Measurements from ENCODE around the gene TSPEAR. TPM values are rescaled to one million over a fixed set of nuclear protein-coding genes. Genes with fewer than 3 reads are reported as not detected.

The TSPEAR gene
- total RNA-seq, 2 donors from 2014 or later = not detected

DNA sequence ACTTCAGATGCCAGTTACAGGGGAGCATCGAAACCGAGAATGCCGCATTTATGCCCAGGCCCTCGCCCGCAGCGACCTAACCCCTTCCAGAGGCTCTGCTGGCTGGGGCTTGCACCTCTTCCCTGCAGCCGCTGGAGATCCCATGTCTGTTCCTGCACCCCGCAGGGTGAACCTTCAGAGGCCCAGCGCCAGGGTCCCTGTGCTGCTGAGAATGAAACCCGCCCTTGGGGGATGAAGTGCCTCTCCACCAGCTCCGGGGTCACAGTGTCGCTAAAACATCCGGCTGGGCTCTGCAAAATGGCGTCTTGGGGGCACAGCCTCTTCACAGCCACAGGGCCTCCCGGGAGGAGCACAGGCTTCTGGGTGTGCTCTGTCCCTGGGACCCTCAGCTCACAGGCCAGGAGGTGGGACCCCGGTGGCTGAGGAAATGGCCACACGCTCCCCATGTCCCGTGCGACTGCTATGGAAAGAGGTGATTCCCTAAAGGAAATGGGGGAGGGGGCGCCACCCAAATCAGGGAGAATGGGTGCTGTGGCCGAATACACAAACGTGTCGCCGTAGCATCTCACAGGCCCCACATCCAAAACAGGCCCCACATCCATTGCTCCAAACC is 39.9 kb upstream of the TSPEAR start:
- H3K9me3 ChIP-seq (ENCODE audit: control insufficient read depth, low read length, poor library complexity, severe bottlenecking) = no peaks in the 10 kb centered on the region
- Mint-ChIP-seq H3K4me3 (no peak overlapping the region), H3K27me3 (peaks cover 19% of the 10 kb centered on the region), H3K36me3 (ENCODE audit: low read depth) (no peaks in the 10 kb centered on the region), H3K27ac (no peak overlapping the region), H3K4me1 (peaks cover 2% of the 10 kb centered on the region)
- DNase-seq (no peak), ATAC-seq (no peak)

DNA sequence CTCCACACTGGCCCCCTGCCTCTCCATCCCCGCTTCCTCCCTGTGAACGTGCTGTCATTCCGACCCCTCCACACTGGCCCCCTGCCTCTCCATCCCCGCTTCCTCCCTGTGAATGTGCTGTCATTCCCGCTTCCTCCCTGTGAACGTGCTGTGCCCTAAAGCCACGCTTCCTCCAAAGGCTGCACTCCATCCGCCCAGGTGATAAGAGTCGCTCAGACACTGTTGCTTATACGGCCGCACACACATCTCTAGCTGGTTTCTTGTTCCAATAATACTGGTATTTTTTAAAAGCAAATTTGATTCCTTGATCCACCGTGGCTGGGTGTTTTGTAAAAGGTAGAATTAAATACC is 39.3 kb upstream of the TSPEAR start:
- no peaks in the 10 kb centered on the region for H3K9me3 ChIP-seq (ENCODE audit: control insufficient read depth, low read length, poor library complexity, severe bottlenecking)
- Mint-ChIP-seq H3K4me1 (peaks cover 2% of the 10 kb centered on the region), H3K27me3 (peaks cover 19% of the 10 kb centered on the region), H3K4me3 (no peak overlapping the region), H3K27ac (no peak overlapping the region), H3K36me3 (ENCODE audit: low read depth) (no peaks in the 10 kb centered on the region)
- no peak for ATAC-seq
- DNase-seq = no peak

DNA sequence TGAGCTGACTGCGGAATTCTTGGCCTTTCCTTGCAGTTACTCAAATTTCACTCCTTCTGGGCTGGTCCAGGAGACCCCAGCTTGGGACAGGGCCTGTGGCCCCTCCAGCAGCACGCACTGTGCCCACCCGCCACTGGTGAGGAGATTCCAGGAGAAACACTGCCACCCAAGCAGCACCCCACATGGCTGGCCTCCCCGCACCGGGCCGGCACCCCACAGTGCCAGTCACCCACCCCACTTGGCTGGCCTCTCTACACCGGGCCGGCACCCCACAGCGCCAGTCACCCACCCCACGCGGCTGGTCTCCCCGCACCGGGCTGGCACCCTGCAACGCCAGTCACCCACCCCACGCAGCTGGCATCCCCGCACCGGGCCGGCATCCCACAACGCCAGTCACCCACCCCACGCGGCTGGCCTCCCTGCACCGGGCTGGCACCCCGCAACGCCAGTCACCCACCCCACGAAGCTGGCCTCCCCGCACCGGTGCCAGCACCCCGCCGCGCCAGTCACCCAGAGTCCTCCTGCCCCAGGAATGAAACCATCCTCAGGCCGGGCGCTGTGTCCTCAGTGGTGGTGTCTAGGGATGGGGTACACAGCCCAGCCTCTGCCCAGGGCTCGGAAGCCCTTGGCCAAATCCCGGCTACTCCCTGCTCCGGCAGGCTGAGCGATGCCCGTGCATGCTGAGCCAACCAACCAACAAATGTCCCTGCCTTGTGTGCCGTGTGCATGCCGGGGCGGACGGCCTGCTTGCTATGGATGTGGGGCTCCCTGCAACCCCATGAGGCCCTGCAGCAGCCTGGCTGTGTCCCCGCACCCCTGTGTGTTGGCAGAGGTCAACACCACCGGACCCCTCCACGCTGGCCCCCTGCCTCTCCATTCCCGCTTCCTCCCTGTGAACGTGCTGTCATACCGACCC is 38.6 kb upstream of the TSPEAR start:
- no peak for DNase-seq
- Mint-ChIP-seq H3K36me3 (ENCODE audit: low read depth) (no peaks in the 10 kb centered on the region), H3K4me1 (peaks cover under 1% of the 10 kb centered on the region), H3K27ac (no peak overlapping the region), H3K4me3 (no peak overlapping the region), H3K27me3 (peaks cover 19% of the 10 kb centered on the region)
- no peak for ATAC-seq
- no peaks in the 10 kb centered on the region for H3K9me3 ChIP-seq (ENCODE audit: control insufficient read depth, low read length, poor library complexity, severe bottlenecking)

DNA sequence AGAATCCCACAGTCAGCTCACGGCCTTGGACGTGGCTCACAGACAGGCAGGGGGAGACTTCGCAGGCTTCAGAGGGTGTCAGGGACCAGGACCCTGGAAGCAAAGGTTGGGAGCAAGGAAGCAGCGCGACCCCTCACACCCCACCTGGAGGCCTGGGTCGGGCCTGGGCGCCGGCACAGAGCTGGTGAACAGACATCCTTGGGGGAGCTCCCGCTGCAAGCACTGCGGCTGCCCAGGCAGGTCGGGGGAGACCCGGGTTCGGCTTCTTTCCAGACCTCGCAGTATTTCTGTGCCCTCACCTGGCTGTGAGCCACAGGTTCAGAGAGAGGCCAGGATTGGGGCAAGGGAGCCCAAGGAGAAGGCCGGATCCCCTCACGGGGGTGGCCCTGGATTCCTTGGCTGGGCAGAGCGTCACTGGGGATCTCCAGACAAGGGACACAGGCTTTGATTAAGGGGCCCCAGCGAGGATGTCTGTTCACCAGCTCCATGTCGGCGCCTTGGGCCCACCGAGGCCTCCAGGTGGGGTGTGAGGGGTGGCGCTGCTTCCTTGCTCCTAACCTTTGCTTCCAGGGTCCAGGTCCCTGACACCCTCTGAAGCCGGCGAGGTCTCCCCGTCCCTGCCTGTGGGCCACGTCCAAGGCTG is 37.9 kb upstream of the TSPEAR start:
- DNase-seq (no peak), ATAC-seq (no peak)
- no peaks in the 10 kb centered on the region for H3K9me3 ChIP-seq (ENCODE audit: control insufficient read depth, low read length, poor library complexity, severe bottlenecking)
- peaks cover 19% of the 10 kb centered on the region for H3K27me3 Mint-ChIP-seq
- H3K36me3 Mint-ChIP-seq (ENCODE audit: low read depth) = no peaks in the 10 kb centered on the region
- H3K4me1 Mint-ChIP-seq = no peaks in the 10 kb centered on the region
- H3K4me3 Mint-ChIP-seq = no peak overlapping the region
- H3K27ac Mint-ChIP-seq = no peak overlapping the region

DNA sequence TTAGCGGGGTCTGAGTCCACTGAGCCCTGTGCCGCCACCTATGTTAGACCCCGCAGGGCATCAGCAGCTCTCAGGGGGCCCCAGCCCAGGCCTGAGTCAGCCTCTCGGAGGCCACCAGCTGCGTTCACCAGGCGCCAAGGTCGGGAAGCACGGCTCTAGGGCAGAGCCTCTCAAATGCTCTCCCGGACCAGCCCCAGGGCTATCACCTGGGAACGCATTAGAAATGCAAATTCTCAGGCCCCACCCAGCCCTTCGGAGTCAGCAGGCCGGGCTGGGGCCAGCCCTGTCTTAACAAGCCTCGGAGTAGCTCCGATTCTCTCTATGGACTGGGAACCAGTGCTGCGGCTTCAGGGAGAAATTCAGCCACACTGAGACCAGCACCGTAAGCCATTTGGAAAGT is 37.2 kb upstream of the TSPEAR start:
- H3K9me3 ChIP-seq (ENCODE audit: control insufficient read depth, low read length, poor library complexity, severe bottlenecking) = no peaks in the 10 kb centered on the region
- no peak for DNase-seq
- Mint-ChIP-seq H3K4me1 (no peaks in the 10 kb centered on the region), H3K4me3 (no peak overlapping the region), H3K36me3 (ENCODE audit: low read depth) (no peaks in the 10 kb centered on the region), H3K27me3 (peaks cover 19% of the 10 kb centered on the region), H3K27ac (no peak overlapping the region)
- ATAC-seq = no peak

DNA sequence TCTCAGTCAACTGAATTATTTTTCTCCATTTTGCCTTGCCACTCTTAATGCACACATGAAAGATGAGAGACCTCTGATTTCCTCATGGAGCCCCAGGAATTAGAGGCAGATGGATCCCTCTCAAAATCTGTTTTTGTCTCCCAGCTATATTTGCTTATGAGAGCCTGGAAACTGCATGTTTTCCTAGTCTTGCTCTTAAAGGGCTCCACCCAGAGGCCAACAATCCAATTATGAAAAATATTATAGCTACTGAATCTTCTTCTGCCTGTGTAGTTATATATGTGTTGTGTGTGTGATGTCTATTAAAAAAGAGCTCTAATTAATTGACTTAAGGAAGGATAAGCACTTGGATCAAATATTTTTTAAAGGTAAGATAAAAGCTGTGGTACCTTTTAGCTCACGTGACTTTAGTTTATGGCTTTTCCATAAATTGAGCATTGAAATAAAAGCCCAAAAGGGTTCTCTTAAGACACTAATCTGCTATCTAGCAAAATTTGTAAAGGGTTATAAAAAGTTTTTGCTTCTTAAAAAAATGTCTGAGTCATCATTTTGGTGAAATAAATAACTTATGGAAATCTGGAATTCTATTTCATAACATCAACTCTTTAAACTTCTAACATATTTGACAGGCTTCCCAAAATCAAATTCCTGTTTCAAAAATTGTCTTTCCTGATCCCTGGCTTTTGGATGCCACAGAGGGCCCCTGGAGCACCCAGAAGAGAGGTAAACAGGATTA is 31.2 kb upstream of the TSPEAR start:
- DNase-seq (no peak), ATAC-seq (peak; percentile 35)
- Mint-ChIP-seq H3K4me1 (peaks cover 9% of the 10 kb centered on the region), H3K36me3 (ENCODE audit: low read depth) (no peaks in the 10 kb centered on the region), H3K4me3 (no peak overlapping the region), H3K27ac (no peak overlapping the region), H3K27me3 (no peaks in the 10 kb centered on the region)
- H3K9me3 ChIP-seq (ENCODE audit: control insufficient read depth, low read length, poor library complexity, severe bottlenecking) = no peaks in the 10 kb centered on the region

DNA sequence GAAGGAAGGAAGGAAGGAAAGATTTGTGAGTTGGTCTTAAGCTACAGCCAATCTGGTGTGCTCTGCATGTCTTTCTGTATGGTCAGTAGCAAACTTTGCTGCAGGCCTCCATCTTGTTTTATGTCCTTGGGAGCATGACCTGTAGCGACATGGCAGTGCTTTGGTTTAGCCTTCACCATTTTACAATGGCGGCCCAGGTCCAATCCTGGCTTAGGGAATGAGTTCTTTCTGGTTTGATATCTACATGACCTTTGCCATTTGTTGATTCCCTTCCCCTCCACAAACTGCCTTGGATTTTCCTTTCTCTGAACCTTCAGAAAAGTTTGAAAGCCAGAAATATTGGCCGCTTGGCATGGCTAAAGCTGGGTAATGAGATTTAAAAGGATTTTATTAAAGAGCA is 30.5 kb upstream of the TSPEAR start:
- DNase-seq (no peak), ATAC-seq (no peak)
- Mint-ChIP-seq H3K4me1 (peaks cover 9% of the 10 kb centered on the region), H3K27me3 (no peaks in the 10 kb centered on the region), H3K4me3 (no peak overlapping the region), H3K36me3 (ENCODE audit: low read depth) (no peaks in the 10 kb centered on the region), H3K27ac (no peak overlapping the region)
- H3K9me3 ChIP-seq (ENCODE audit: control insufficient read depth, low read length, poor library complexity, severe bottlenecking) = no peaks in the 10 kb centered on the region

DNA sequence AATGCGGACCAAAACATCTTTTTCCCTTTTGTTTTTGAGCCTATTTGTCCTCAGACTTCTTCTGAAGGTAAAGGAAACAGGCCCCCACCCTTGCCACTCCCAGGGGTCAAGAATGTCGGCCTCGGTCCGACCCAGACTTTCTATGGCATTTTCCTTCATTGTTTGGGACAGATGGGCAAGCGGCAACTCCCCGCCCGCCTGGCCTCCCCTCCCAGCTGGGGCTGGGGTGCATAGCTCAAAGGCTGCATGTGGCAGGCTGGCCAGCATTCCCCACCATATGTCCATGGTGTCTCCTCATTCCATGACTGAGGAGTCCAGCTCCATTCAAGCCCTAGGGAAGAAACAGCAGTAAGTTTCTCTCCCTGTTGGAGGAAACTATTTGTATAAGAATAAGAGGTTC is 29.4 kb upstream of the TSPEAR start:
- Mint-ChIP-seq H3K27ac (no peak overlapping the region), H3K4me1 (peaks cover 9% of the 10 kb centered on the region), H3K36me3 (ENCODE audit: low read depth) (no peaks in the 10 kb centered on the region), H3K27me3 (no peaks in the 10 kb centered on the region), H3K4me3 (no peak overlapping the region)
- ATAC-seq = no peak
- H3K9me3 ChIP-seq (ENCODE audit: control insufficient read depth, low read length, poor library complexity, severe bottlenecking) = no peaks in the 10 kb centered on the region
- DNase-seq = no peak

DNA sequence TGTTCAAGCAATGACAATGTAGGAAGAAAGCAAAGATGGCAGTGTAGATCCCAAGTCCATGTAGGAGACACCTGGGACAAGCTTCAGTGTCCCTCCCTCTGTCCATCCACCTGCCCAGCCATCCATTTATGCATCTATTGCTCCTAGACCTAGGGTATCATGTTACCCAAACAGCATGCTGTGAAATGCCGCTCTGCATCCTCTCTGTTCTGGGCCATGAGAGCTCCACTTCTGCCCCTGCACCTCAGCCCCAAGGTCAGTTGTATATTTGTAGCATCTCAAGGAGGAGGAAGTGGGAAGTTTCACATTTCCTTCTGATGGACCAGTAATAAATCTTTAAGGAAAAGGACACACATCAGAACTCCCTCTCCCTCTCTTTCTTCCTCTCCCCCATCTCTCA is 27.9 kb upstream of the TSPEAR start:
- no peak for ATAC-seq
- no peaks in the 10 kb centered on the region for H3K9me3 ChIP-seq (ENCODE audit: control insufficient read depth, low read length, poor library complexity, severe bottlenecking)
- no peaks in the 10 kb centered on the region for H3K36me3 Mint-ChIP-seq (ENCODE audit: low read depth)
- no peaks in the 10 kb centered on the region for H3K27me3 Mint-ChIP-seq
- DNase-seq = no peak
- H3K27ac Mint-ChIP-seq = no peak overlapping the region
- no peak overlapping the region for H3K4me3 Mint-ChIP-seq
- peaks cover 9% of the 10 kb centered on the region for H3K4me1 Mint-ChIP-seq

DNA sequence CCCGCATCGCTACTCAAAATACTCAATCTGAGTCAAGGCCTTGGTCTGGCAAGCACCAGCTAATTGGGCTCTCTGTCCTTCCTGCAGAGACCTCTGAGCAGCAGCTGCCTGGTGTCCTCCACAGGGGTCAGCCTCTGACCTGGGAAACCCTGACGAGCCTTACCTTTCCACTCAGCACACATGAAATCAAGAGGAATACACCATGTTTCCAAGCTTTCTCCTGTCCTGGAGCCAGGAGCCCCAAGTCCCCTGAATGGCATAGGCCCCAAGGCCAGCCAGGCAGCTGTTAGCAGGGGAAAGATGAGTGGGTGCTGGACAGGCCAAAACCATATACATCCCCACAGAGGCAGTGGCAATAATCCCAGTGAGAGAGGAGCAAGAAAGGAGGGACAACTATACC is 27.2 kb upstream of the TSPEAR start:
- ATAC-seq (no peak), DNase-seq (no peak)
- H3K36me3 Mint-ChIP-seq (ENCODE audit: low read depth) = no peaks in the 10 kb centered on the region
- no peaks in the 10 kb centered on the region for H3K9me3 ChIP-seq (ENCODE audit: control insufficient read depth, low read length, poor library complexity, severe bottlenecking)
- H3K27ac Mint-ChIP-seq = no peak overlapping the region
- peaks cover 3% of the 10 kb centered on the region for H3K27me3 Mint-ChIP-seq
- peaks cover 9% of the 10 kb centered on the region for H3K4me1 Mint-ChIP-seq
- H3K4me3 Mint-ChIP-seq = no peak overlapping the region

DNA sequence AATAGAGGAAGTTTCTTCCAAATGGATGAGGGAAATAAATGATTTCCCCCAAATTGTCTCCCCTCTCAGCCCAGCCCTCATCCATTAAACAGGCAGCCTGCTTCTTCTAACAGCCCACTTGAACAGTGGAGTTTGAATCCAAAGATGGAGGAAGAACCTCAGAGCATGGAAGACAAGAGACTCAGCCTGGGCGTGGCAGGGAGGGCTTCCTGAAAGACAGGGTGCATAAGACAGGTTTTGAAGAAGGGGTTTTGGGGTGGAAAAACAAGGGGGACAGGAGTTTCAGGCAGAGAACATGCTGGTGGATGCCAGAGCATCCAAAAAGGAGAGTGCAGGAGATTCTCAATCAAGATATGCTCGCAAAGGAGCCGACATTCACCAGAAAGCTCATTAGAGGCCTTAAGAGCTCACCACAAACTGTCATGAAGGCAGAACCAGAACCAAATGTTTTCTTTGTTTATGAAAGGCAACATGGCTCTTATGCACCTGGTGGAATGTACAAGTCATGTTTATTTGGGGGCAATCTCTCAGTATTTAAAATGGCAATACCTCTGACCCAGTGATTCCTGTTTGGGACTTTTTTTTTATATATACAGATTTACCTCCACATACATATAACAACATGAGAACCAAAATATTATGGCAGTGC is 26.5 kb upstream of the TSPEAR start:
- Mint-ChIP-seq H3K27ac (no peak overlapping the region), H3K36me3 (ENCODE audit: low read depth) (no peaks in the 10 kb centered on the region), H3K27me3 (peaks cover 8% of the 10 kb centered on the region), H3K4me3 (no peak overlapping the region), H3K4me1 (peaks cover 9% of the 10 kb centered on the region)
- no peaks in the 10 kb centered on the region for H3K9me3 ChIP-seq (ENCODE audit: control insufficient read depth, low read length, poor library complexity, severe bottlenecking)
- DNase-seq (no peak), ATAC-seq (no peak)

DNA sequence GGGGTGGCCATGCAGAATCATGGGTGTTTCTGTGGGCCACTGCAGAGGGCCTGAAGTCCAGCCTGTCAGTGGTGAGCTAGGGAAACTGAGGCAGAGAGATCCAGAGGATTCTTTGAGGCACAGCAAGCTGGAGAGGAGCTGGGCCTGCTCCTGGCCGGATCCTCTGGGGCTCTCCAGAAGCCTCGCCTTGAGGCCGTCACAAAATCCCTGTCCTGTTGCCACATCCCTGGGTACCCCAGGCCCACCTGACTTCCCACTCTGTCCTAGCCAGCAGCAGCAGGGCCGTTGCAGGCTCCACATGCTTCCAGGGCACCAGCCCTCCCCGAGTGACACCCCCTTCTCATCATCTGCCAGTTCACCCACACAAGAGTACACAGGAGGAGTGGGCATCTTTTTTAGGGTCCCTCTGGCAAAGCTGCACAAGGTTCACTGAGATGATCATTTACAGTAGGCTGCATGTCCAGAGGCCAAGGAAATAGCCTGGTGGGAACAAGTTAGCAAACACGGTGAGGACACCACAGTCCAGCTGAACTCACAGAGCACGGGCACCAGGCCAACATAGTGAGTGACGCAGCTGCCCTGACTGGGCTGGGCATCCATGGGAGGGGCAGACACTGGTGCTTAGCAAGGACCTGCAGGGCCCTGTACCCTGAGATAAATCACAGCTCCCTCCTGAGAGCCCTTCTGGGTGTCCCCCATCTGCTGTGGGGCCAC is 25.1 kb upstream of the TSPEAR start:
- ATAC-seq (no peak), DNase-seq (no peak)
- Mint-ChIP-seq H3K4me3 (no peak overlapping the region), H3K4me1 (peaks cover 7% of the 10 kb centered on the region), H3K27me3 (peaks cover 15% of the 10 kb centered on the region), H3K27ac (peak overlapping the region; percentile 29), H3K36me3 (ENCODE audit: low read depth) (peaks cover 2% of the 10 kb centered on the region)
- no peaks in the 10 kb centered on the region for H3K9me3 ChIP-seq (ENCODE audit: control insufficient read depth, low read length, poor library complexity, severe bottlenecking)
